GM12891 (cell line): ENCODE data around the gene DGCR2.

ENCODE experiments used
- DNase-seq: peaks from one replicate; pipeline ENCODE4 v3.0.0; 2011; ENCODE audit warnings: low spot score; ENCODE audit not compliant: insufficient read length
- FAIRE-seq: peaks from 2 replicates; lab custom pipeline; 2011; peaks lifted over from hg19 to GRCh38; lab: Jason Lieb, UNC
- PAX5 ChIP-seq: IDR thresholded peaks from 2 replicates; pipeline ENCODE4 v1.6.1; 2011; ENCODE audit warnings: low read length, moderate library complexity, mild to moderate bottlenecking; ENCODE audit not compliant: insufficient read depth, severe bottlenecking
- POLR2A ChIP-seq: IDR thresholded peaks from 2 replicates; pipeline ENCODE4 v1.6.1; 2011; ENCODE audit warnings: low read depth, low read length, control low read depth
- POLR2AphosphoS5 ChIP-seq: IDR thresholded peaks from 2 replicates; pipeline ENCODE4 v1.6.1; 2011; ENCODE audit warnings: low read depth, low read length, control low read depth
- POU2F2 ChIP-seq: IDR thresholded peaks from 2 replicates; pipeline ENCODE4 v1.6.1; 2011; ENCODE audit warnings: low read depth, mild to moderate bottlenecking, control low read depth, low read length, moderate library complexity
- SPI1 ChIP-seq: IDR thresholded peaks from 2 replicates; pipeline ENCODE4 v1.6.1; 2011; ENCODE audit warnings: low read depth, low read length, control low read depth
- TAF1 ChIP-seq: IDR thresholded peaks from 2 replicates; pipeline ENCODE4 v1.6.1; 2011; ENCODE audit warnings: low read depth, low read length, control low read depth

Gene DGCR2

GRCh38 chr22:19120829-19121630 lies 1.2 kb downstream of the DGCR2 start:
- TF ChIP-seq SPI1, result no peak
- no peak for TF ChIP-seq POLR2AphosphoS5
- TF ChIP-seq TAF1, result no peak
- no peak for TF ChIP-seq POLR2A
- no peak for TF ChIP-seq PAX5
- FAIRE-seq, result no peak
- no peak for DNase-seq

GRCh38 chr22:19119949-19120348 lies 2.3 kb downstream of the DGCR2 start:
- no peak for TF ChIP-seq SPI1
- no peak for TF ChIP-seq POLR2A
- TF ChIP-seq PAX5, result no peak
- FAIRE-seq, result no peak
- DNase-seq, result no peak

GRCh38 chr22:19118329-19118880 lies 3.8 kb downstream of the DGCR2 start:
- TF ChIP-seq PAX5 (peak; percentile 90), POLR2A (no peak)
- FAIRE-seq (peak; percentile 94), DNase-seq (peak; percentile 66)

GRCh38 chr22:19117111-19117512 lies 5.1 kb downstream of the DGCR2 start:
- TF ChIP-seq POLR2A, result no peak
- no peak for TF ChIP-seq TAF1
- FAIRE-seq (no peak), DNase-seq (no peak)

GRCh38 chr22:19115628-19116027 lies 6.6 kb downstream of the DGCR2 start:
- no peak for TF ChIP-seq SPI1
- no peak for TF ChIP-seq POU2F2
- TF ChIP-seq POLR2A, result no peak
- no peak for TF ChIP-seq POLR2AphosphoS5
- TF ChIP-seq TAF1, result no peak
- no peak for TF ChIP-seq PAX5
- DNase-seq (no peak), FAIRE-seq (no peak)

GRCh38 chr22:19114984-19115552 lies 7.1 kb downstream of the DGCR2 start:
- no peak for FAIRE-seq
- DNase-seq, result no peak
- no peak for TF ChIP-seq TAF1
- TF ChIP-seq POLR2A, result no peak
- no peak for TF ChIP-seq PAX5
- no peak for TF ChIP-seq POLR2AphosphoS5
- no peak for TF ChIP-seq SPI1
- TF ChIP-seq POU2F2, result no peak

GRCh38 chr22:19113429-19113828 lies 8.8 kb downstream of the DGCR2 start:
- no peak for FAIRE-seq
- DNase-seq, result no peak
- no peak for TF ChIP-seq POLR2A
- TF ChIP-seq TAF1, result no peak
- TF ChIP-seq PAX5, result no peak
- TF ChIP-seq POLR2AphosphoS5, result no peak

- DNase-seq (no peak), FAIRE-seq (no peak)
- no peak for TF ChIP-seq TAF1
- TF ChIP-seq POLR2A, result no peak
- TF ChIP-seq POU2F2, result no peak
- TF ChIP-seq SPI1, result no peak
- TF ChIP-seq PAX5, result no peak
- no peak for TF ChIP-seq POLR2AphosphoS5
Measured at GRCh38 chr22:19111584-19111983, 10.6 kb downstream of the DGCR2 start.

- TF ChIP-seq TAF1 (no peak), POU2F2 (no peak), SPI1 (no peak), POLR2AphosphoS5 (no peak), PAX5 (no peak), POLR2A (no peak)
- DNase-seq, result no peak
- no peak for FAIRE-seq
Measured at GRCh38 chr22:19111140-19111539, 11.1 kb downstream of the DGCR2 start.

- no peak for FAIRE-seq
- DNase-seq, result no peak
- TF ChIP-seq POU2F2 (no peak), PAX5 (no peak), POLR2AphosphoS5 (no peak), POLR2A (no peak), SPI1 (no peak), TAF1 (no peak)
Measured at GRCh38 chr22:19110646-19111045, 11.6 kb downstream of the DGCR2 start.

GRCh38 chr22:19110064-19110458 lies 12.2 kb downstream of the DGCR2 start:
- DNase-seq (no peak), FAIRE-seq (no peak)

More at GRCh38 chr22:19110064-19110458, 12.2 kb downstream of the DGCR2 start:
- TF ChIP-seq POLR2A, result no peak
- no peak for TF ChIP-seq POLR2AphosphoS5
- TF ChIP-seq PAX5, result no peak
- no peak for TF ChIP-seq POU2F2
- TF ChIP-seq TAF1, result no peak
